Neural crest cell (in vitro differentiated cells): ENCODE measurements around the gene FAM180A. TPM values are rescaled to one million over a fixed set of nuclear protein-coding genes. Genes with fewer than 3 reads are reported as not detected.
"Not testable (repeated sequence)": the region's sequence is repeated elsewhere in the genome, so short reads cannot be mapped to it uniquely, and the experiment has no call there.

Experiments used
- DNase-seq: peaks from one replicate; pipeline ENCODE4 v3.0.0; 2021; ENCODE audit warnings: low read depth, mixed read lengths, low spot score
- H3K27ac Mint-ChIP-seq: one replicate; pipeline ENCODE4 v1.8.0; 2021; ENCODE audit warnings: mild to moderate bottlenecking, mixed read lengths; ENCODE audit not compliant: unreplicated experiment
- H3K27me3 Mint-ChIP-seq: 2 replicates; pipeline ENCODE4 v1.8.0; 2021; ENCODE audit warnings: low read depth, mild to moderate bottlenecking, mixed read lengths
- H3K36me3 Mint-ChIP-seq: 2 replicates; pipeline ENCODE4 v1.8.0; 2021; ENCODE audit warnings: low read depth, mild to moderate bottlenecking, mixed read lengths
- H3K4me1 Mint-ChIP-seq: 2 replicates; pipeline ENCODE4 v1.8.0; 2021; ENCODE audit warnings: mixed read lengths
- H3K4me3 Mint-ChIP-seq: one replicate; pipeline ENCODE4 v1.8.0; 2021; ENCODE audit warnings: mild to moderate bottlenecking, mixed read lengths
- H3K9me3 Mint-ChIP-seq: 2 replicates; pipeline ENCODE4 v1.8.0; 2021; ENCODE audit warnings: mixed read lengths
- CTCF ChIP-seq: fragments of 200-600 bp; sonication (generic); conservative IDR thresholded peaks from 2 replicates; pipeline ENCODE4 v1.5.0; 2021; ENCODE audit warnings: antibody characterized with exemption, mild to moderate bottlenecking
- total RNA-seq: library from RNA; stranded (reverse); gene quantifications from 2 replicates; pipeline ENCODE4 v1.2.1, GENCODE V29; 2021

The FAM180A gene
- total RNA-seq, 1 donor from 2014 or later, result not detected

- Mint-ChIP-seq H3K9me3 (no peaks in the 10 kb centered on the region), H3K27ac (no peak overlapping the region), H3K4me3 (no peak overlapping the region), H3K27me3 (no peaks in the 10 kb centered on the region), H3K4me1 (no peaks in the 10 kb centered on the region), H3K36me3 (peaks cover 4% of the 10 kb centered on the region)
- TF ChIP-seq CTCF, result no peak
- DNase-seq, result no peak
Observed at GRCh38 chr7:135704698-135705097, 43.9 kb downstream of the FAM180A start.

GRCh38 chr7:135704074-135704473, 44.5 kb downstream of the FAM180A start:
- Mint-ChIP-seq H3K4me1 (no peaks in the 10 kb centered on the region), H3K36me3 (peaks cover 4% of the 10 kb centered on the region), H3K4me3 (no peak overlapping the region), H3K9me3 (no peaks in the 10 kb centered on the region), H3K27ac (no peak overlapping the region), H3K27me3 (no peaks in the 10 kb centered on the region)
- TF ChIP-seq CTCF, result no peak
- DNase-seq, result no peak

GRCh38 chr7:135697276-135698049, 51.1 kb downstream of the FAM180A start:
- Mint-ChIP-seq H3K4me1 (peaks cover 10% of the 10 kb centered on the region), H3K27me3 (no peaks in the 10 kb centered on the region), H3K27ac (no peak overlapping the region), H3K36me3 (peaks cover 4% of the 10 kb centered on the region), H3K9me3 (no peaks in the 10 kb centered on the region), H3K4me3 (no peak overlapping the region)
- no peak for TF ChIP-seq CTCF
- DNase-seq, result no peak

- H3K4me3 Mint-ChIP-seq, result no peak overlapping the region
- no peaks in the 10 kb centered on the region for H3K9me3 Mint-ChIP-seq
- peaks cover 10% of the 10 kb centered on the region for H3K4me1 Mint-ChIP-seq
- H3K27ac Mint-ChIP-seq, result no peak overlapping the region
- H3K27me3 Mint-ChIP-seq, result no peaks in the 10 kb centered on the region
- no peak for DNase-seq
- peaks cover 7% of the 10 kb centered on the region for H3K36me3 Mint-ChIP-seq
- no peak for TF ChIP-seq CTCF
Observed at GRCh38 chr7:135693558-135693957, 55.1 kb downstream of the FAM180A start.

- not testable (repeated sequence) for H3K9me3 Mint-ChIP-seq, H3K36me3 Mint-ChIP-seq, H3K4me3 Mint-ChIP-seq, DNase-seq, H3K27me3 Mint-ChIP-seq, H3K4me1 Mint-ChIP-seq, H3K27ac Mint-ChIP-seq
Observed at GRCh38 chr7:135692606-135693005, 56.0 kb downstream of the FAM180A start.

- H3K36me3 Mint-ChIP-seq, result peaks cover 7% of the 10 kb centered on the region
- H3K27ac Mint-ChIP-seq, result no peak overlapping the region
- H3K4me3 Mint-ChIP-seq, result no peak overlapping the region
- no peaks in the 10 kb centered on the region for H3K27me3 Mint-ChIP-seq
- no peaks in the 10 kb centered on the region for H3K9me3 Mint-ChIP-seq
- TF ChIP-seq CTCF, result no peak
- H3K4me1 Mint-ChIP-seq, result peaks cover 3% of the 10 kb centered on the region
- no peak for DNase-seq
Observed at GRCh38 chr7:135692055-135692454, 56.6 kb downstream of the FAM180A start.
